K562 (cell line): ENCODE data around the gene PHTF2. TPM values are rescaled to one million over a fixed set of nuclear protein-coding genes. Genes with fewer than 3 reads are reported as not detected.

Experiments used
- CHD2 ChIP-seq: IDR thresholded peaks from 2 replicates; pipeline ENCODE4 v1.6.1; 2011; ENCODE audit warnings: low read depth, low read length
- DACH1 ChIP-seq: fragments of 450-650 bp; IDR thresholded peaks from 2 replicates; pipeline ENCODE4 v1.6.1; 2018; ENCODE audit not compliant: partially characterized antibody
- ESRRA ChIP-seq: fragments of 450-650 bp; IDR thresholded peaks from 2 replicates; pipeline ENCODE4 v1.6.1; 2014; ENCODE audit warnings: low read depth, mild to moderate bottlenecking, moderate library complexity, borderline replicate concordance
- ETV1 ChIP-seq: fragments of 450-650 bp; conservative IDR thresholded peaks from 2 replicates; pipeline ENCODE4 v1.6.1; 2016; ENCODE audit warnings: missing genetic modification characterization, control low read depth, low read depth, missing compliant biosample characterization
- FIP1L1 ChIP-seq: fragments of 200-400 bp; formaldehyde crosslinking; IDR thresholded peaks from 2 replicates; pipeline ENCODE4 v1.6.1; 2018; ENCODE audit warnings: mild to moderate bottlenecking, low read depth, low read length; ENCODE audit not compliant: poor library complexity, severe bottlenecking
- FOXJ2 ChIP-seq: fragments of 200-800 bp; sonication (Bioruptor generic); IDR thresholded peaks from 2 replicates; pipeline ENCODE4 v1.6.1; 2016; ENCODE audit warnings: missing genetic modification characterization, missing compliant biosample characterization
- FOXK2 ChIP-seq, 2 experiments: fragments of 450-650 bp; IDR thresholded peaks in 1 of 2; conservative IDR thresholded peaks in 1 of 2; 2 replicates each; pipeline ENCODE4 v1.6.1; 2016; ENCODE audit warnings: low read depth in 2 of 2, mild to moderate bottlenecking in 1 of 2
- GATA2 ChIP-seq: sonication (generic); formaldehyde crosslinking; IDR thresholded peaks from 2 replicates; pipeline ENCODE4 v1.4.0; 2020; ENCODE audit warnings: mild to moderate bottlenecking, missing genetic modification reagents
- HCFC1 ChIP-seq: IDR thresholded peaks from 2 replicates; pipeline ENCODE4 v1.6.1; 2012; ENCODE audit warnings: low read depth, low read length, improper control_type of control experiment
- HNRNPH1 ChIP-seq: fragments of 200-400 bp; formaldehyde crosslinking; optimal IDR thresholded peaks from 2 replicates; pipeline ENCODE3; 2017; ENCODE audit warnings: low read depth, mild to moderate bottlenecking, low read length, moderate library complexity
- KAT2B ChIP-seq: IDR thresholded peaks from one replicate; pipeline ENCODE4 v1.6.1; 2012; ENCODE audit warnings: low read depth, mild to moderate bottlenecking, control low read depth, inconsistent platforms, low read length, moderate library complexity
- MCM2 ChIP-seq: fragments of 450-650 bp; IDR thresholded peaks from 2 replicates; pipeline ENCODE4 v1.6.1; 2017; ENCODE audit warnings: low read depth, mild to moderate bottlenecking
- MYBL2 ChIP-seq, 2 experiments: fragments of 450-650 bp in 1 of 2; sonication (generic) in 1 of 2; formaldehyde crosslinking in 1 of 2; IDR thresholded peaks; 2 replicates each; pipeline versions ENCODE4 v1.6.1 to v1.8.1; 2017 to 2022; ENCODE audit warnings: borderline replicate concordance in 1 of 2, inconsistent platforms in 1 of 2, low read depth in 1 of 2, mild to moderate bottlenecking in 1 of 2, missing genetic modification reagents in 1 of 2, moderate library complexity in 1 of 2
- NCOA4 ChIP-seq: fragments of 450-650 bp; IDR thresholded peaks from 2 replicates; pipeline ENCODE4 v1.6.1; 2018; ENCODE audit warnings: mild to moderate bottlenecking; ENCODE audit not compliant: partially characterized antibody
- PPARD ChIP-seq: fragments of 250-450 bp; sonication (Bioruptor Pico); IDR thresholded peaks from 2 replicates; pipeline ENCODE4 v1.8.0; 2022; ENCODE audit warnings: inconsistent platforms, mild to moderate bottlenecking, moderate library complexity
- SMARCA4 ChIP-seq: fragments of 450-650 bp; IDR thresholded peaks from 2 replicates; pipeline ENCODE4 v1.6.1; 2016
- SPI1 ChIP-seq: IDR thresholded peaks from 2 replicates; pipeline ENCODE4 v1.6.1; 2011; ENCODE audit warnings: low read depth, low read length, control low read depth, borderline replicate concordance
- SREBF2 ChIP-seq: sonication (generic); formaldehyde crosslinking; IDR thresholded peaks from 2 replicates; pipeline ENCODE4 v1.4.0; 2020; ENCODE audit warnings: mild to moderate bottlenecking, missing genetic modification reagents
- TRIM28 ChIP-seq: fragments of 450-650 bp; IDR thresholded peaks from 2 replicates; pipeline ENCODE4 v1.6.1; 2017
- ZC3H11A ChIP-seq: IDR thresholded peaks from 2 replicates; pipeline ENCODE4 v1.6.1; 2012; ENCODE audit warnings: low read depth, low read length, improper control_type of control experiment
- ZFPM2 ChIP-seq: fragments of 250-450 bp; sonication (Bioruptor Pico); IDR thresholded peaks from 2 replicates; pipeline ENCODE4 v1.5.1; 2022; ENCODE audit warnings: mild to moderate bottlenecking
- ZNF124 ChIP-seq: sonication (generic); formaldehyde crosslinking; IDR thresholded peaks from 2 replicates; pipeline ENCODE4 v1.8.1; 2022; ENCODE audit warnings: missing genetic modification reagents
- ZNF212 ChIP-seq: fragments of 450-650 bp; formaldehyde crosslinking; IDR thresholded peaks from 2 replicates; pipeline ENCODE4 v1.4.0; 2020; ENCODE audit warnings: mild to moderate bottlenecking
- ZNF280A ChIP-seq: fragments of 450-650 bp; IDR thresholded peaks from 2 replicates; pipeline ENCODE4 v1.6.1; 2018; ENCODE audit warnings: mild to moderate bottlenecking, low read depth; ENCODE audit not compliant: partially characterized antibody
- ZNF589 ChIP-seq: fragments of 200-800 bp; sonication (Bioruptor generic); IDR thresholded peaks from 2 replicates; pipeline ENCODE4 v1.6.1; 2016; ENCODE audit warnings: low read depth, missing genetic modification characterization, missing compliant biosample characterization
- ZNF77 ChIP-seq: fragments of 250-450 bp; sonication (Bioruptor Pico); IDR thresholded peaks from 2 replicates; pipeline ENCODE4 v1.5.0; 2020
- polyA plus RNA-seq, 8 experiments: library from polyadenylated mRNA; depleted of rRNA in 4 of 8; stranded (reverse) in 5 of 8; unstranded in 3 of 8; fragments of >200 nt; fragmentation: Nextera tagmentation in 2 of 8; fragmentation: Illumina TruSeq in 1 of 8; extraction: Ambion mirVana in 2 of 8; extraction: Trizol in 1 of 8; gene quantifications; 2 replicates each; pipeline versions ENCODE4 v1.2.1 to v1.2.3, GENCODE V29; 2011 to 2014; ENCODE audit warnings: inconsistent platforms in 1 of 8, missing spikeins in 1 of 8
- total RNA-seq, 7 experiments: library from RNA; depleted of rRNA in 6 of 7; stranded (reverse); fragments of >200 nt in 6 of 7; fragmentation: Illumina TruSeq in 2 of 7; extraction: Trizol in 2 of 7; gene quantifications; 2 replicates each; pipeline versions ENCODE4 v1.2.1 to v1.2.3, GENCODE V29; 2011 to 2021; ENCODE audit warnings: low replicate concordance in 1 of 7
- TF ChIP-seq, protein P1 (sequence below): fragments of 450-650 bp; formaldehyde crosslinking; IDR thresholded peaks from 2 replicates; pipeline ENCODE4 v1.4.0; 2020; ENCODE audit warnings: mild to moderate bottlenecking, moderate library complexity
- TF ChIP-seq, protein P2 (sequence below): fragments of 450-650 bp; formaldehyde crosslinking; IDR thresholded peaks from 2 replicates; pipeline ENCODE4 v1.4.0; 2020; ENCODE audit warnings: mild to moderate bottlenecking

The PHTF2 gene
- total and polyA plus RNA-seq, 9 of the 15 experiments (the other 6 are each of a cell fraction or from before 2014, with no cell fraction given) = 17.9 to 43.6 (median 25.4) TPM

- TF ChIP-seq ZNF77 (CRISPR knock-in tag) = no peak
- no peak for TF ChIP-seq ZC3H11A
- TF ChIP-seq SREBF2 (CRISPR knock-in tag) = no peak
- peak; percentile 50; the same call in 1 of the 2 replicates for TF ChIP-seq SMARCA4
- TF ChIP-seq SPI1 = no peak
- no peak for TF ChIP-seq TRIM28
- TF ChIP-seq, protein P1, sequence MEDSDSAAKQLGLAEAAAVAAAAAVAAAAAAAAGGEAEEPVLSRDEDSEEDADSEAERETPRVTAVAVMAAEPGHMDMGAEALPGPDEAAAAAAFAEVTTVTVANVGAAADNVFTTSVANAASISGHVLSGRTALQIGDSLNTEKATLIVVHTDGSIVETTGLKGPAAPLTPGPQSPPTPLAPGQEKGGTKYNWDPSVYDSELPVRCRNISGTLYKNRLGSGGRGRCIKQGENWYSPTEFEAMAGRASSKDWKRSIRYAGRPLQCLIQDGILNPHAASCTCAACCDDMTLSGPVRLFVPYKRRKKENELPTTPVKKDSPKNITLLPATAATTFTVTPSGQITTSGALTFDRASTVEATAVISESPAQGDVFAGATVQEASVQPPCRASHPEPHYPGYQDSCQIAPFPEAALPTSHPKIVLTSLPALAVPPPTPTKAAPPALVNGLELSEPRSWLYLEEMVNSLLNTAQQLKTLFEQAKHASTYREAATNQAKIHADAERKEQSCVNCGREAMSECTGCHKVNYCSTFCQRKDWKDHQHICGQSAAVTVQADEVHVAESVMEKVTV (CRISPR knock-in tag) = no peak
- TF ChIP-seq DACH1 = peak; percentile 87
- no peak for TF ChIP-seq FOXJ2 (tag)
- peak; percentile 15; the same call in 1 of the 2 replicates for TF ChIP-seq GATA2
- no peak for TF ChIP-seq CHD2
- TF ChIP-seq, protein P2, sequence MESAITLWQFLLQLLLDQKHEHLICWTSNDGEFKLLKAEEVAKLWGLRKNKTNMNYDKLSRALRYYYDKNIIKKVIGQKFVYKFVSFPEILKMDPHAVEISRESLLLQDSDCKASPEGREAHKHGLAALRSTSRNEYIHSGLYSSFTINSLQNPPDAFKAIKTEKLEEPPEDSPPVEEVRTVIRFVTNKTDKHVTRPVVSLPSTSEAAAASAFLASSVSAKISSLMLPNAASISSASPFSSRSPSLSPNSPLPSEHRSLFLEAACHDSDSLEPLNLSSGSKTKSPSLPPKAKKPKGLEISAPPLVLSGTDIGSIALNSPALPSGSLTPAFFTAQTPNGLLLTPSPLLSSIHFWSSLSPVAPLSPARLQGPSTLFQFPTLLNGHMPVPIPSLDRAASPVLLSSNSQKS (CRISPR knock-in tag) = no peak
- TF ChIP-seq NCOA4 = no peak
- no peak for TF ChIP-seq ZNF212
- no peak for TF ChIP-seq MCM2
- no peak for TF ChIP-seq ZFPM2 (CRISPR knock-in tag)
- TF ChIP-seq ZNF280A = no peak
- no peak for TF ChIP-seq MYBL2 (IDR thresholded peaks at IDR 0.05; ENCODE audit: low read depth)
- no peak for TF ChIP-seq MYBL2 (CRISPR knock-in tag; IDR thresholded peaks at IDR 0.05; ENCODE audit: borderline replicate concordance)
- TF ChIP-seq ZNF124 (CRISPR knock-in tag) = no peak
- no peak for TF ChIP-seq FOXK2 (conservative IDR thresholded peaks at IDR 0.05 in 1 of 2, IDR thresholded peaks at IDR 0.05 in 1 of 2; ENCODE audit: low read depth in 2 of 2)
- TF ChIP-seq HCFC1 = no peak
- no peak for TF ChIP-seq FIP1L1
- TF ChIP-seq HNRNPH1 = no peak
- peak; percentile 75; the same call in 1 of the 2 replicates for TF ChIP-seq ESRRA
- TF ChIP-seq PPARD (CRISPR knock-in tag) = no peak
- TF ChIP-seq KAT2B = no peak
- TF ChIP-seq ZNF589 (CRISPR knock-in tag) = no peak
- TF ChIP-seq ETV1 = peak; percentile 27; the same call in 1 of the 2 replicates
These were observed 184.5 kb downstream of the PHTF2 start (continued) for GRCh38 chr7:77982926-77983550.
